K562 (cell line): ENCODE measurements around the gene DNAH9. TPM values are rescaled to one million over a fixed set of nuclear protein-coding genes. Genes with fewer than 3 reads are reported as not detected.

Experiments
- ATAC-seq: fragments of 200-7000 bp; cut with Tn5 transposase; 3 replicates; pipeline ENCODE4 v1.9.1; 2020; ENCODE audit warnings: moderate library complexity
- BruUV-seq: library from RNA; stranded (reverse); fragments of 400-500 nt; replicated peaks from 2 replicates; lab custom pipeline; 2021; lab: Mats Ljungman, UMichigan
- CTCF ChIA-PET: fragments of 300-600 bp; formaldehyde crosslinking; extraction: SDS; loops from one replicate; lab custom pipeline; 2021; ENCODE audit warnings: low intra/inter-chr PET ratio; lab: Yijun Ruan, JAX
- POLR2A ChIA-PET: fragments of 300-600, 350-650 bp; sonication (Branson Sonifier 250); formaldehyde crosslinking; extraction: SDS; loops from one replicate; lab custom pipeline; 2021; ENCODE audit warnings: antibody characterized with exemption, inconsistent platforms; lab: Yijun Ruan, JAX
- DNase-seq, 4 experiments: peaks; one replicate each; pipeline versions ENCODE4 v3.0.0 to v3.0.0-alpha.2; 2011 to 2018; ENCODE audit warnings: low spot score in 3 of 4, mixed read lengths in 3 of 4; ENCODE audit errors: extremely low read depth in 1 of 4
- FAIRE-seq: peaks from 2 replicates; lab custom pipeline; 2011; peaks lifted over from hg19 to GRCh38; lab: Jason Lieb, UNC
- H2AFZ ChIP-seq: 2 replicates; pipeline ENCODE4 v1.6.0; 2011; ENCODE audit warnings: low read depth, low read length, control low read depth, inconsistent platforms
- H3K27ac ChIP-seq: fragments of 200-600 bp; 3 replicates; pipeline ENCODE4 v1.8.0; 2011; ENCODE audit warnings: low read depth, mild to moderate bottlenecking, control low read depth, inconsistent platforms, low read length, moderate library complexity, mixed read lengths; ENCODE audit errors: extremely low read depth
- H3K27me3 ChIP-seq, 2 experiments: fragments of 300-600 bp in 1 of 2; 2 replicates in 1 of 2; 3 replicates in 1 of 2; pipeline versions ENCODE4 v1.6.0 to v1.8.0; 2011; ENCODE audit warnings: inconsistent platforms in 2 of 2, low read length in 2 of 2, mild to moderate bottlenecking in 1 of 2, mixed read lengths in 1 of 2, moderate library complexity in 1 of 2; ENCODE audit not compliant: control insufficient read depth in 2 of 2, insufficient read depth in 2 of 2
- H3K36me3 ChIP-seq: fragments of 300-600 bp; 3 replicates; pipeline ENCODE4 v1.8.0; 2011; ENCODE audit warnings: mild to moderate bottlenecking, low read length, inconsistent platforms; ENCODE audit not compliant: control insufficient read depth, insufficient read depth
- H3K4me1 ChIP-seq, 2 experiments: fragments of 200-600 bp in 1 of 2; replicated peaks in 1 of 2; 2 replicates in 1 of 2; 3 replicates in 1 of 2; pipeline versions ENCODE4 v1.5.1 to v1.8.0; 2011; ENCODE audit warnings: inconsistent platforms in 2 of 2, low read length in 2 of 2, mild to moderate bottlenecking in 1 of 2, mixed read lengths in 1 of 2, moderate library complexity in 1 of 2; ENCODE audit not compliant: control insufficient read depth in 2 of 2, insufficient read depth in 2 of 2
- H3K4me2 ChIP-seq: 2 replicates; pipeline ENCODE4 v1.6.1; 2011; ENCODE audit warnings: low read length, control low read depth, inconsistent platforms, mixed read lengths; ENCODE audit not compliant: insufficient read depth
- H3K4me3 ChIP-seq: fragments of 200-600 bp; sonication (generic), shearing (Covaris generic); 2 replicates; pipeline ENCODE4 v1.5.1; 2016; ENCODE audit warnings: control low read depth, inconsistent platforms
- H3K79me2 ChIP-seq: fragments of 200-600 bp; 3 replicates; pipeline ENCODE4 v1.8.0; 2011; ENCODE audit warnings: low read length, inconsistent platforms; ENCODE audit not compliant: control insufficient read depth, insufficient read depth
- H3K9ac ChIP-seq, 2 experiments: 2 replicates each; pipeline versions ENCODE4 v1.6.0 to v1.6.1; 2011; ENCODE audit warnings: low read depth in 2 of 2, low read length in 2 of 2, control low read depth in 1 of 2, inconsistent platforms in 1 of 2, mild to moderate bottlenecking in 1 of 2, mixed read lengths in 1 of 2; ENCODE audit not compliant: insufficient read depth in 1 of 2
- H3K9me1 ChIP-seq: one replicate; pipeline ENCODE4 v1.6.0; 2011; ENCODE audit warnings: inconsistent platforms, mild to moderate bottlenecking, low read length, moderate library complexity; ENCODE audit not compliant: control insufficient read depth, insufficient read depth
- H3K9me3 ChIP-seq: replicated peaks from 2 replicates; pipeline ENCODE4 v1.5.1; 2011; ENCODE audit warnings: low read depth, low read length, inconsistent platforms; ENCODE audit not compliant: control insufficient read depth, insufficient read depth
- H4K20me1 ChIP-seq: replicated peaks from 2 replicates; pipeline ENCODE4 v1.6.1; 2011; ENCODE audit warnings: low read length, inconsistent platforms, mixed read lengths; ENCODE audit not compliant: control insufficient read depth, insufficient read depth
- GATA2 ChIP-seq: sonication (generic); formaldehyde crosslinking; IDR thresholded peaks from 2 replicates; pipeline ENCODE4 v1.4.0; 2020; ENCODE audit warnings: mild to moderate bottlenecking, missing genetic modification reagents
- HDAC2 ChIP-seq: fragments of 450-650 bp; IDR thresholded peaks from 2 replicates; pipeline ENCODE4 v1.6.1; 2016; ENCODE audit warnings: mild to moderate bottlenecking
- MXI1 ChIP-seq: IDR thresholded peaks from 2 replicates; pipeline ENCODE4 v1.6.1; 2011; ENCODE audit warnings: low read depth, mild to moderate bottlenecking, improper control_type of control experiment, low read length
- MYC ChIP-seq, 2 experiments: fragments of 250-450 bp in 1 of 2; sonication (Bioruptor Pico) in 1 of 2; IDR thresholded peaks; 2 replicates each; pipeline versions ENCODE4 v1.5.1 to v1.6.1; 2012 to 2021; ENCODE audit warnings: low read depth in 2 of 2, borderline replicate concordance in 1 of 2, improper control_type of control experiment in 1 of 2, low read length in 1 of 2, mild to moderate bottlenecking in 1 of 2, moderate library complexity in 1 of 2
- NCOA4 ChIP-seq: fragments of 450-650 bp; IDR thresholded peaks from 2 replicates; pipeline ENCODE4 v1.6.1; 2018; ENCODE audit warnings: mild to moderate bottlenecking; ENCODE audit not compliant: partially characterized antibody
- NFE2L1 ChIP-seq: fragments of 450-650 bp; IDR thresholded peaks from 2 replicates; pipeline ENCODE4 v1.6.1; 2016; ENCODE audit warnings: missing genetic modification characterization, low read depth, mild to moderate bottlenecking, missing compliant biosample characterization, moderate library complexity, borderline replicate concordance
- STAG1 ChIP-seq: sonication (generic); formaldehyde crosslinking; IDR thresholded peaks from 2 replicates; pipeline ENCODE4 v1.5.0; 2020; ENCODE audit warnings: missing genetic modification reagents, borderline replicate concordance
- ZNF24 ChIP-seq: fragments of 450-650 bp; IDR thresholded peaks from 2 replicates; pipeline ENCODE4 v1.6.1; 2016
- ZNF75A ChIP-seq: fragments of 450-650 bp; formaldehyde crosslinking; IDR thresholded peaks from 2 replicates; pipeline ENCODE4 v1.4.0; 2020; ENCODE audit warnings: mild to moderate bottlenecking
- WGBS: fragments of 100-300 bp; shearing (Covaris generic); methylation state at CpG from one replicate; pipeline ENCODE4 v1.1.6; 2016; ENCODE audit warnings: low coverage, mixed read lengths; ENCODE audit not compliant: insufficient coverage; ENCODE audit errors: missing lambda C conversion rate; 5-methylcytosine and 5-hydroxymethylcytosine counted together
- in situ Hi-C: fragments of 300-500 bp; cut with MboI; formaldehyde crosslinking; loops from 4 replicates; pipeline ENCODE4 v1.15.0; 2018; ENCODE audit warnings: inconsistent platforms, mixed read lengths
- intact Hi-C: fragments of 100-400 bp; cut with micrococcal nuclease; formaldehyde crosslinking; loops from 2 replicates; pipeline ENCODE4 v1.14.2; 2022
- polyA plus RNA-seq, 8 experiments: library from polyadenylated mRNA; depleted of rRNA in 4 of 8; stranded (reverse) in 5 of 8; unstranded in 3 of 8; fragments of >200 nt; fragmentation: Nextera tagmentation in 2 of 8; fragmentation: Illumina TruSeq in 1 of 8; extraction: Ambion mirVana in 2 of 8; extraction: Trizol in 1 of 8; gene quantifications; 2 replicates each; pipeline versions ENCODE4 v1.2.1 to v1.2.3, GENCODE V29; 2011 to 2014; ENCODE audit warnings: inconsistent platforms in 1 of 8, missing spikeins in 1 of 8
- total RNA-seq, 7 experiments: library from RNA; depleted of rRNA in 6 of 7; stranded (reverse); fragments of >200 nt in 6 of 7; fragmentation: Illumina TruSeq in 2 of 7; extraction: Trizol in 2 of 7; gene quantifications; 2 replicates each; pipeline versions ENCODE4 v1.2.1 to v1.2.3, GENCODE V29; 2011 to 2021; ENCODE audit warnings: low replicate concordance in 1 of 7
- TF ChIP-seq, protein P1 (sequence below): sonication (generic); formaldehyde crosslinking; IDR thresholded peaks from 2 replicates; pipeline ENCODE4 v1.8.0; 2023; ENCODE audit warnings: mild to moderate bottlenecking, missing genetic modification reagents
- TF ChIP-seq, protein P2 (sequence below): fragments of 450-650 bp; formaldehyde crosslinking; conservative IDR thresholded peaks from 2 replicates; pipeline ENCODE4 v1.4.0; 2022; ENCODE audit warnings: mild to moderate bottlenecking, missing genetic modification characterization
- TF ChIP-seq, protein P3 (sequence below): fragments of 250-450 bp; sonication (Bioruptor Pico); IDR thresholded peaks from 2 replicates; pipeline ENCODE4 v1.6.1; 2021; ENCODE audit warnings: mild to moderate bottlenecking
- TF ChIP-seq, protein P4 (sequence below): fragments of 450-650 bp; IDR thresholded peaks from 2 replicates; pipeline ENCODE4 v1.6.1; 2016; ENCODE audit warnings: low read depth, mild to moderate bottlenecking, moderate library complexity

Gene DNAH9
- total and polyA plus RNA-seq, 9 of the 15 experiments (the other 6 are each of a cell fraction or from before 2014, with no cell fraction given) = not detected

DNA sequence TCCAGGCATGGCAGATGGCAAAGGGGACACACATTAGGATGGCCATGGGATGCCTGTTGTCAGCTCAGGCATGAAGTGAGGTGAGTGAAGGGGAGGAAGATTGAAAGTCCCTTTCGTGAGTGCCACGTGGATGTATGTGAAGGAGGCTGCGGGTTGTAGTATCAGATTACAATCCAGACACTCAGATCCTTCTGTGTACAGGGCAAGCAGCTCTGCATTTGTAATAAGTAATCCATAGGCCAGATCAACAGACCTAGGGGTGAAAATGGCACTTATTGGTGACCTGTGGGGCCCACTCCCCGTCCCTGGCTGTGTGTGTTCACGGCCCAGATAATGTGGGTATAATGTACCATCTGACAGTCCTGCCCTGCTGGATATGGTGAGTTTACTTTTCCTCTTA, 159.5 kb downstream of the DNAH9 start (continued):
- TF ChIP-seq MYC (IDR thresholded peaks at IDR 0.05; ENCODE audit: low read depth, low read length) (no peak), MYC (CRISPR knock-in tag; IDR thresholded peaks at IDR 0.05; ENCODE audit: borderline replicate concordance, low read depth) (no peak), STAG1 (CRISPR knock-in tag) (no peak)
- TF ChIP-seq, protein P1, sequence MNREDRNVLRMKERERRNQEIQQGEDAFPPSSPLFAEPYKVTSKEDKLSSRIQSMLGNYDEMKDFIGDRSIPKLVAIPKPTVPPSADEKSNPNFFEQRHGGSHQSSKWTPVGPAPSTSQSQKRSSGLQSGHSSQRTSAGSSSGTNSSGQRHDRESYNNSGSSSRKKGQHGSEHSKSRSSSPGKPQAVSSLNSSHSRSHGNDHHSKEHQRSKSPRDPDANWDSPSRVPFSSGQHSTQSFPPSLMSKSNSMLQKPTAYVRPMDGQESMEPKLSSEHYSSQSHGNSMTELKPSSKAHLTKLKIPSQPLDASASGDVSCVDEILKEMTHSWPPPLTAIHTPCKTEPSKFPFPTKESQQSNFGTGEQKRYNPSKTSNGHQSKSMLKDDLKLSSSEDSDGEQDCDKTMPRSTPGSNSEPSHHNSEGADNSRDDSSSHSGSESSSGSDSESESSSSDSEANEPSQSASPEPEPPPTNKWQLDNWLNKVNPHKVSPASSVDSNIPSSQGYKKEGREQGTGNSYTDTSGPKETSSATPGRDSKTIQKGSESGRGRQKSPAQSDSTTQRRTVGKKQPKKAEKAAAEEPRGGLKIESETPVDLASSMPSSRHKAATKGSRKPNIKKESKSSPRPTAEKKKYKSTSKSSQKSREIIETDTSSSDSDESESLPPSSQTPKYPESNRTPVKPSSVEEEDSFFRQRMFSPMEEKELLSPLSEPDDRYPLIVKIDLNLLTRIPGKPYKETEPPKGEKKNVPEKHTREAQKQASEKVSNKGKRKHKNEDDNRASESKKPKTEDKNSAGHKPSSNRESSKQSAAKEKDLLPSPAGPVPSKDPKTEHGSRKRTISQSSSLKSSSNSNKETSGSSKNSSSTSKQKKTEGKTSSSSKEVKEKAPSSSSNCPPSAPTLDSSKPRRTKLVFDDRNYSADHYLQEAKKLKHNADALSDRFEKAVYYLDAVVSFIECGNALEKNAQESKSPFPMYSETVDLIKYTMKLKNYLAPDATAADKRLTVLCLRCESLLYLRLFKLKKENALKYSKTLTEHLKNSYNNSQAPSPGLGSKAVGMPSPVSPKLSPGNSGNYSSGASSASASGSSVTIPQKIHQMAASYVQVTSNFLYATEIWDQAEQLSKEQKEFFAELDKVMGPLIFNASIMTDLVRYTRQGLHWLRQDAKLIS (CRISPR knock-in tag) = no peak
- TF ChIP-seq, protein P2, sequence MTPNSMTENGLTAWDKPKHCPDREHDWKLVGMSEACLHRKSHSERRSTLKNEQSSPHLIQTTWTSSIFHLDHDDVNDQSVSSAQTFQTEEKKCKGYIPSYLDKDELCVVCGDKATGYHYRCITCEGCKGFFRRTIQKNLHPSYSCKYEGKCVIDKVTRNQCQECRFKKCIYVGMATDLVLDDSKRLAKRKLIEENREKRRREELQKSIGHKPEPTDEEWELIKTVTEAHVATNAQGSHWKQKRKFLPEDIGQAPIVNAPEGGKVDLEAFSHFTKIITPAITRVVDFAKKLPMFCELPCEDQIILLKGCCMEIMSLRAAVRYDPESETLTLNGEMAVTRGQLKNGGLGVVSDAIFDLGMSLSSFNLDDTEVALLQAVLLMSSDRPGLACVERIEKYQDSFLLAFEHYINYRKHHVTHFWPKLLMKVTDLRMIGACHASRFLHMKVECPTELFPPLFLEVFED = no peak

DNA sequence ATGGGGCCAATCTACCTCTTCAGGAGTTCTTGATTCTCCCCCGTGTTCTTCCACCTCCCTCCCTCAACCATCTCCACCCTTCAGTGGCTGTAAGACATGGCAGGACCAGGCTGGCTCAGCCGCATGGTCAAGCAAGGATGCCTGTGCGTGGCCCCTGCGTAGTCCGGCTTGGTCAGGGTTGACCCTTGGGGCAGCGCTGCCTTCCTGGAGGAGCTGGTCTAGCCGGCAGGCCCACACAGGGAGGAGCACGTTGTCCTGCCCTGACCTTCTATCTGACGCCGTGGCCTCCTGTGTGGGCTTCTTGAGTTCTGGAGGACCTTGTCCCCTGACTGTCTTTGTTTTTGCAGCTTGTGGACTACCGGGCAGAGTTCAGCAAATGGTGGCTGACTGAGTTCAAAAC, 169.8 kb downstream of the DNAH9 start:
- H3K79me2 ChIP-seq = no peaks in the 10 kb centered on the region
- DNase-seq (no peak), ATAC-seq (no peak), FAIRE-seq (no peak)
- peaks cover 0 to 20% of the 10 kb centered on the region in 2 experiments; a peak in 3 of 5 replicates for H3K27me3 ChIP-seq
- WGBS = 0% methylated on average over 9 of the region's 11 CpGs
- H3K9ac ChIP-seq = no peak overlapping the region
- H3K27ac ChIP-seq = no peak overlapping the region
- no TSS peak for BruUV-seq
- no peaks in the 10 kb centered on the region for H4K20me1 ChIP-seq
- in situ Hi-C loops (no loop called here), intact Hi-C loops (no loop called here)
- TF ChIP-seq MXI1 = no peak
- TF ChIP-seq ZNF24 = no peak
- no peak for TF ChIP-seq GATA2
- TF ChIP-seq HDAC2 = no peak
- TF ChIP-seq, protein P3, sequence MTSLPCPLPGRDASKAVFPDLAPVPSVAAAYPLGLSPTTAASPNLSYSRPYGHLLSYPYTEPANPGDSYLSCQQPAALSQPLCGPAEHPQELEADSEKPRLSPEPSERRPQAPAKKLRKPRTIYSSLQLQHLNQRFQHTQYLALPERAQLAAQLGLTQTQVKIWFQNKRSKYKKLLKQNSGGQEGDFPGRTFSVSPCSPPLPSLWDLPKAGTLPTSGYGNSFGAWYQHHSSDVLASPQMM = no peak
- no peak for TF ChIP-seq ZNF75A (CRISPR knock-in tag)
- TF ChIP-seq, protein P4, sequence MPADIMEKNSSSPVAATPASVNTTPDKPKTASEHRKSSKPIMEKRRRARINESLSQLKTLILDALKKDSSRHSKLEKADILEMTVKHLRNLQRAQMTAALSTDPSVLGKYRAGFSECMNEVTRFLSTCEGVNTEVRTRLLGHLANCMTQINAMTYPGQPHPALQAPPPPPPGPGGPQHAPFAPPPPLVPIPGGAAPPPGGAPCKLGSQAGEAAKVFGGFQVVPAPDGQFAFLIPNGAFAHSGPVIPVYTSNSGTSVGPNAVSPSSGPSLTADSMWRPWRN = no peak
- TF ChIP-seq NFE2L1 (tag) = no peak
- TF ChIP-seq NCOA4 = no peak
- ChIA-PET POLR2A (no interaction called here), CTCF (no interaction called here)
- H3K9me1 ChIP-seq = no peaks in the 10 kb centered on the region
- no peak overlapping the region for H3K4me2 ChIP-seq
- no peak overlapping the region for H3K4me3 ChIP-seq
- H3K4me1 ChIP-seq = no peaks in the 10 kb centered on the region
- H3K9me3 ChIP-seq = no peaks in the 10 kb centered on the region
- no peak overlapping the region for H2AFZ ChIP-seq
- H3K36me3 ChIP-seq = no peaks in the 10 kb centered on the region
